SH-SY5Y (cell line): ENCODE results near the gene ANAPC5.

Experiments used
- GATA2 ChIP-seq: IDR thresholded peaks from 2 replicates; pipeline ENCODE4 v1.6.1; 2011; ENCODE audit warnings: mild to moderate bottlenecking, low read depth, low read length
- GATA3 ChIP-seq: IDR thresholded peaks from 2 replicates; pipeline ENCODE4 v1.6.1; 2011; ENCODE audit warnings: low read depth, mild to moderate bottlenecking, low read length, moderate library complexity

GRCh38 chr12:121289962-121290361, 62.2 kb downstream of the ANAPC5 start:
- no peak for TF ChIP-seq GATA2
- no peak for TF ChIP-seq GATA3
